GM18517 (cell line): ENCODE results near the gene SHF.

Experiments used
- ATAC-seq: cut with Tn5 transposase; IDR thresholded peaks from one replicate; pipeline ENCODE4 v1.9.1; 2021; ENCODE audit warnings: mild to moderate bottlenecking, moderate library complexity; ENCODE audit not compliant: unreplicated experiment

SHF gene

GRCh38 chr15:45169608-45170480, 17.9 kb downstream of the SHF start:
- no peak for ATAC-seq

GRCh38 chr15:45168751-45169551, 18.8 kb downstream of the SHF start:
- no peak for ATAC-seq

- ATAC-seq: no peak
Measured at GRCh38 chr15:45168286-45168685, 19.5 kb downstream of the SHF start.

GRCh38 chr15:45167631-45168205, 20.0 kb downstream of the SHF start:
- no peak for ATAC-seq

GRCh38 chr15:45166834-45167630, 20.7 kb downstream of the SHF start:
- peak; percentile 87 for ATAC-seq

- no peak for ATAC-seq
Measured at GRCh38 chr15:45165536-45165935, 22.2 kb downstream of the SHF start.

- no peak for ATAC-seq
Measured at GRCh38 chr15:45164914-45165313, 22.9 kb downstream of the SHF start.

- no peak for ATAC-seq
Measured at GRCh38 chr15:45163508-45163856, 24.3 kb downstream of the SHF start.

GRCh38 chr15:45162771-45163507, 24.8 kb downstream of the SHF start:
- ATAC-seq: no peak

- no peak for ATAC-seq
Measured at GRCh38 chr15:45161666-45162065, 26.1 kb downstream of the SHF start.

- no peak for ATAC-seq
Measured at GRCh38 chr15:45157974-45158373, 29.8 kb downstream of the SHF start.

- ATAC-seq: no peak
Measured at GRCh38 chr15:45156744-45157455, 30.9 kb downstream of the SHF start.

GRCh38 chr15:45155739-45156138, 32.0 kb downstream of the SHF start:
- no peak for ATAC-seq

GRCh38 chr15:45151998-45152828, 35.6 kb downstream of the SHF start:
- no peak for ATAC-seq

GRCh38 chr15:45150997-45151396, 36.8 kb downstream of the SHF start:
- no peak for ATAC-seq

- ATAC-seq: no peak
Measured at GRCh38 chr15:45150481-45150880, 37.3 kb downstream of the SHF start.

- no peak for ATAC-seq
Measured at GRCh38 chr15:45149060-45149459, 38.7 kb downstream of the SHF start.
